CD14-positive monocyte (primary cell): ENCODE measurements around the gene ZNF491. TPM values are rescaled to one million over a fixed set of nuclear protein-coding genes. Genes with fewer than 3 reads are reported as not detected.
"Not testable (repeated sequence)": the region's sequence is repeated elsewhere in the genome, so short reads cannot be mapped to it uniquely, and the experiment has no call there.

Experiments
- DNase-seq, 3 donors: peaks; one replicate each; pipeline ENCODE4 v3.0.0-alpha.2; 2011 to 2022
- H2AFZ ChIP-seq: 2 replicates; pipeline ENCODE4 v1.6.0; 2012; ENCODE audit warnings: mild to moderate bottlenecking, low read depth, low read length, inconsistent platforms; ENCODE audit not compliant: insufficient read depth, poor library complexity, severe bottlenecking
- H3K27ac ChIP-seq, 2 donors: 1 replicate in 1 of 2; 2 replicates in 1 of 2; pipeline ENCODE4 v1.5.1; 2012 to 2013; ENCODE audit warnings: low read length in 2 of 2, control low read depth in 1 of 2, inconsistent platforms in 1 of 2, low read depth in 1 of 2, mild to moderate bottlenecking in 1 of 2
- H3K27me3 ChIP-seq, 2 donors: one replicate each; pipeline versions ENCODE4 v1.6.0 to v1.6.1; 2011 to 2013; ENCODE audit warnings: low read length in 2 of 2; ENCODE audit not compliant: control insufficient read depth in 2 of 2, insufficient read depth in 2 of 2
- H3K36me3 ChIP-seq, 2 donors: replicated peaks in 1 of 2; 1 replicate in 1 of 2; 2 replicates in 1 of 2; pipeline versions ENCODE4 v1.5.1 to v1.6.1; 2012 to 2013; ENCODE audit warnings: low read length in 2 of 2, control low read depth in 1 of 2, inconsistent platforms in 1 of 2, mild to moderate bottlenecking in 1 of 2; ENCODE audit not compliant: insufficient read depth in 2 of 2, control insufficient read depth in 1 of 2
- H3K4me1 ChIP-seq, 2 donors: 1 replicate in 1 of 2; 2 replicates in 1 of 2; pipeline versions ENCODE4 v1.5.1 to v1.6.1; 2012 to 2013; ENCODE audit warnings: low read length in 2 of 2, control low read depth in 1 of 2, inconsistent platforms in 1 of 2, mild to moderate bottlenecking in 1 of 2, moderate library complexity in 1 of 2; ENCODE audit not compliant: insufficient read depth in 2 of 2, control insufficient read depth in 1 of 2
- H3K4me2 ChIP-seq: replicated peaks from 2 replicates; pipeline ENCODE3; 2012; ENCODE audit warnings: low read length, moderate library complexity, mild to moderate bottlenecking; ENCODE audit not compliant: poor library complexity, severe bottlenecking; ENCODE audit errors: extremely low read depth
- H3K4me3 ChIP-seq, 3 experiments: fragments of 200-600 bp in 1 of 3; sonication (generic) in 1 of 3; replicated peaks in 1 of 3; 1 replicate in 2 of 3; 2 replicates in 1 of 3; pipeline ENCODE4 v1.5.1; 2011 to 2013; ENCODE audit warnings: low read length in 3 of 3, mild to moderate bottlenecking in 3 of 3, control low read depth in 2 of 3, low read depth in 2 of 3, inconsistent platforms in 1 of 3, moderate library complexity in 1 of 3
- H3K79me2 ChIP-seq: 2 replicates; pipeline ENCODE4 v1.6.0; 2012; ENCODE audit warnings: mild to moderate bottlenecking, control low read depth, inconsistent platforms, low read length, moderate library complexity; ENCODE audit not compliant: insufficient read depth
- H3K9ac ChIP-seq: 2 replicates; pipeline ENCODE4 v1.6.0; 2017; ENCODE audit warnings: low read length, mild to moderate bottlenecking; ENCODE audit not compliant: insufficient read depth, poor library complexity, severe bottlenecking
- H3K9me3 ChIP-seq, 2 donors: replicated peaks in 1 of 2; 1 replicate in 1 of 2; 2 replicates in 1 of 2; pipeline versions ENCODE4 v1.5.1 to v1.6.1; 2012 to 2013; ENCODE audit warnings: low read length in 2 of 2, control low read depth in 1 of 2; ENCODE audit not compliant: control insufficient read depth in 1 of 2, insufficient read depth in 1 of 2
- H4K20me1 ChIP-seq: 2 replicates; pipeline ENCODE4 v1.6.0; 2012; ENCODE audit warnings: mild to moderate bottlenecking, low read length, control low read depth, moderate library complexity; ENCODE audit not compliant: insufficient read depth
- H3K27ac Mint-ChIP-seq, 7 donors: one replicate each; pipeline ENCODE4 v1.8.0; 2020; ENCODE audit warnings: mild to moderate bottlenecking in 7 of 7, mixed read lengths in 7 of 7, moderate library complexity in 6 of 7, inconsistent platforms in 2 of 7
- H3K27me3 Mint-ChIP-seq, 3 donors: one replicate each; pipeline ENCODE4 v1.8.0; 2021 to 2022; ENCODE audit warnings: low read depth in 3 of 3, mild to moderate bottlenecking in 3 of 3, mixed read lengths in 3 of 3, moderate library complexity in 3 of 3, inconsistent platforms in 1 of 3
- H3K36me3 Mint-ChIP-seq, 2 donors: one replicate each; pipeline ENCODE4 v1.8.0; 2020; ENCODE audit warnings: mixed read lengths in 2 of 2, inconsistent platforms in 1 of 2, mild to moderate bottlenecking in 1 of 2
- H3K4me1 Mint-ChIP-seq: one replicate; pipeline ENCODE4 v1.8.0; 2020; ENCODE audit warnings: mild to moderate bottlenecking, mixed read lengths
- H3K4me3 Mint-ChIP-seq, 2 donors: one replicate each; pipeline ENCODE4 v1.8.0; 2020; ENCODE audit warnings: mild to moderate bottlenecking in 2 of 2, mixed read lengths in 2 of 2, moderate library complexity in 1 of 2
- H3K9me3 Mint-ChIP-seq, 7 donors: one replicate each; pipeline ENCODE4 v1.8.0; 2020 to 2022; ENCODE audit warnings: mixed read lengths in 7 of 7, mild to moderate bottlenecking in 6 of 7, moderate library complexity in 6 of 7, inconsistent platforms in 2 of 7
- WGBS: methylation state at CpG from one replicate; pipeline ENCODE4 v1.1.5; 2013; ENCODE audit warnings: missing lambda C conversion rate; ENCODE audit not compliant: insufficient coverage; 5-methylcytosine and 5-hydroxymethylcytosine counted together
- intact Hi-C, 2 donors: fragments of 100-400 bp; cut with micrococcal nuclease; formaldehyde crosslinking; loops; one replicate each; pipeline versions ENCODE4 v1.15.0 to v1.15.1; 2023
- polyA plus RNA-seq, 3 donors: library from polyadenylated mRNA; depleted of rRNA in 1 of 3; unstranded in 2 of 3; stranded (reverse) in 1 of 3; fragments of 300-500 nt in 2 of 3; fragments of >200 nt in 1 of 3; fragmentation: Illumina TruSeq in 2 of 3; gene quantifications; 1 replicate in 2 of 3; 2 replicates in 1 of 3; pipeline ENCODE4 v1.2.3, GENCODE V29; 2012 to 2021
- TF ChIP-seq, protein P1 (sequence below): fragments of 200-600 bp; IDR thresholded peaks from one replicate; pipeline ENCODE4 v1.8.0; 2022; ENCODE audit warnings: antibody characterized with exemption, mild to moderate bottlenecking

ZNF491 gene
- polyA plus RNA-seq, 3 donors, result 0.27 to 0.92 TPM; not detected in 1

DNA sequence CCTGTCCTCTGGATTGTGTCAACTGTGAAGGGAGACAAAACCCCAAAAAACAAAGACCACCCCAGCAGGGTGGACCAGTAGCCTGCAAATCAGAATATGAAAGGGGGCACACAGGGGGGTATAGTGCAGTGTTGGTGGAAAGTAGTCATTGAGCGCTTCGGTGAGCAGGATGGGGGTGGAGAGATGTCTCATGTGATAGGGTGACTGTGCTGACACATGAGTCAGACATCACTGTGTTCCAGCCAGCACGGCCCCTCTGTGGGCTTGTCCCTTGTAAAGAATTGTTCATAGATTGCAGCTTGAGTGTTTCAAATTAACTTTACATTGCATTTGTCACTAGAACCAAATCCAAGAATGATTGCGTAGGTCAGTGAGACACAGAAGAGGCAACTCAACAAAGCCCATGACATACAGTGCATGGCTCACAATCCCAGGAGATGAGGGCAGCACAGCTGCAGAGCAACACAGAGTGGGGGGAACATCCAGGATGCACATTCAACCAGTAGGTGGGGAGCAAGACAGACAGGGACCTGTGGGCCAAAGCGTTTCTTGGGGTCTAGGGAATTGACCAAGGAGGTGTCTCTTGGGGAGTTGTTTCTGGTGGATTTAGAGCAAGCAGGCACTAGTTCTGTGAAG is 23.3 kb downstream of the ZNF491 start:
- Histone ChIP-seq H3K9ac (no peak overlapping the region), H3K27me3 (no peaks in the 10 kb centered on the region), H3K36me3 (peaks cover 0 to 42% of the 10 kb centered on the region in 2 donors), H3K4me2 (no peak overlapping the region), H4K20me1 (no peaks in the 10 kb centered on the region), H2AFZ (no peak overlapping the region), H3K4me3 (no peak overlapping the region), H3K79me2 (peaks cover 5% of the 10 kb centered on the region), H3K4me1 (no peaks in the 10 kb centered on the region), H3K9me3 (peaks cover 73 to 78% of the 10 kb centered on the region in 2 donors), H3K27ac (no peak overlapping the region)
- DNase-seq, result no peak
- Mint-ChIP-seq H3K27ac (peak overlapping the region in 2 of 7 donors; percentile 36 to 69), H3K4me1 (peaks cover 13% of the 10 kb centered on the region), H3K9me3 (peaks cover 40 to 82% (median 72%) of the 10 kb centered on the region in 7 donors), H3K27me3 (peaks cover 0 to 2% (median 0%) of the 10 kb centered on the region in 3 donors), H3K36me3 (peaks cover 29 to 67% of the 10 kb centered on the region in 2 donors), H3K4me3 (no peak overlapping the region)
- TF ChIP-seq, protein P1, sequence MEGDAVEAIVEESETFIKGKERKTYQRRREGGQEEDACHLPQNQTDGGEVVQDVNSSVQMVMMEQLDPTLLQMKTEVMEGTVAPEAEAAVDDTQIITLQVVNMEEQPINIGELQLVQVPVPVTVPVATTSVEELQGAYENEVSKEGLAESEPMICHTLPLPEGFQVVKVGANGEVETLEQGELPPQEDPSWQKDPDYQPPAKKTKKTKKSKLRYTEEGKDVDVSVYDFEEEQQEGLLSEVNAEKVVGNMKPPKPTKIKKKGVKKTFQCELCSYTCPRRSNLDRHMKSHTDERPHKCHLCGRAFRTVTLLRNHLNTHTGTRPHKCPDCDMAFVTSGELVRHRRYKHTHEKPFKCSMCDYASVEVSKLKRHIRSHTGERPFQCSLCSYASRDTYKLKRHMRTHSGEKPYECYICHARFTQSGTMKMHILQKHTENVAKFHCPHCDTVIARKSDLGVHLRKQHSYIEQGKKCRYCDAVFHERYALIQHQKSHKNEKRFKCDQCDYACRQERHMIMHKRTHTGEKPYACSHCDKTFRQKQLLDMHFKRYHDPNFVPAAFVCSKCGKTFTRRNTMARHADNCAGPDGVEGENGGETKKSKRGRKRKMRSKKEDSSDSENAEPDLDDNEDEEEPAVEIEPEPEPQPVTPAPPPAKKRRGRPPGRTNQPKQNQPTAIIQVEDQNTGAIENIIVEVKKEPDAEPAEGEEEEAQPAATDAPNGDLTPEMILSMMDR, result no peak
- intact Hi-C loops, result loop anchor here in 1 of 2 donors (5.0 kb wide), 1 partner anchor 34 kb away; no protein-coding TSS in a partner anchor
- WGBS, result 94% methylated on average over 4 of the region's 5 CpGs

DNA sequence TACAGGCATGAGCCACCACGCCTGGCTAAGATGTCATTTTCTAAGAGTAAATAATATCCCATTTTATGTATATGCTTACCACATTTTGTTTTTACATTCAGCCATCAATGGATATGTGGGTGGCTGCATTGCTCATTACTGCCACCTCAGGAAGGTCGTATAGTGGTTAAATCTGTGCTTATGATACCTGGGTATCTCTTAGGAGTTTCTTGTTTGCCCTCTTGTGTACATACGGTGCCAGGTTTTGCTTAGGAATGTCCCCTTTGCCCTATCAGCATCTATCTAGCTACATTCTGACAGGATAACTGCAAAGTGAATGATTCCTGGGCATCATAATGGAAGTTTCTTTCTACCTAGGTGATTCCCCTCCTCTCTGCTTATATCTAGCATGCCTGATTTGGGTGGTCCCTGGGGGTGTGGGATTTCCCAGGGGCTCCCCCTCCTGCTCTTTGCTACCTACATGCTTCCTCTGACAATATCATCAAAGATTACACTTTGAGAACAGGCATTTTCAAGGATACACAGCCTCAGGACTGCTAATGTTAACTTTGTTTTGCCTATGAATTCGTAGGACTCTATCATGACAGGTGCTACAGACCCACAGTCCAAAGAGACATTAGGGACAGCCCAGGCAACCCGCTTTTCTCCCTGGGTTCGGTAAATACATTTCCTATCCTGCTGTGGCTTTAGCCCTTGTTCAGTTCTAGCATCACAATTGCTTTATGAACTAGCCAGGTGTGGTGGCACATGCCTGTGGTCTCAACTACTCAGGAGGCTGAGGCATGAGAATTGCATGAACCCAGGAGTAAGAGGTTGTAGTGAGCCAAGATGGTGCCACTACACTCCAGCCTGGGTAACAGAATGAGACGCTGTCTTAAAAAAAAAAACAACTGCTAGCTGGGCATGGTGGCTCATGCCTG is 30.9 kb downstream of the ZNF491 start:
- Histone ChIP-seq H3K36me3 (peaks cover 30 to 80% of the 10 kb centered on the region in 2 donors), H3K4me3 (peak overlapping the region in 1 of 3 experiments; percentile 23), H3K9me3 (peaks cover 73 to 91% of the 10 kb centered on the region in 2 donors)
- H3K4me1 ChIP-seq, H3K79me2 ChIP-seq, H3K27me3 ChIP-seq, H3K9ac ChIP-seq, intact Hi-C loops, H4K20me1 ChIP-seq, H3K27me3 Mint-ChIP-seq, H3K4me3 Mint-ChIP-seq, H3K4me1 Mint-ChIP-seq, H2AFZ ChIP-seq, H3K4me2 ChIP-seq, H3K27ac ChIP-seq, DNase-seq: not testable (repeated sequence)
- Mint-ChIP-seq H3K36me3 (peaks cover 62 to 83% of the 10 kb centered on the region in 2 donors), H3K27ac (peak overlapping the region in 1 of 7 donors; percentile 41), H3K9me3 (peaks cover 55 to 96% (median 91%) of the 10 kb centered on the region in 7 donors)
- 100% methylated on average over 2 of the region's 7 CpGs for WGBS
